AG09309 (cell line): ENCODE measurements around the gene FCN1.

Source experiments
- DNase-seq: peaks from one replicate; pipeline ENCODE4 v3.0.0-alpha.2; 2010; ENCODE audit warnings: low read depth
- H3K4me3 ChIP-seq: 2 replicates; pipeline ENCODE4 v1.5.1; 2011; ENCODE audit warnings: mild to moderate bottlenecking, low read depth, low read length, moderate library complexity; ENCODE audit not compliant: control insufficient read depth
- CTCF ChIP-seq: IDR thresholded peaks from 2 replicates; pipeline ENCODE4 v1.5.1; 2011; ENCODE audit warnings: mild to moderate bottlenecking, low read depth, low read length, inconsistent platforms; ENCODE audit not compliant: insufficient read depth, control insufficient read depth; ENCODE audit errors: missing control alignments

Gene FCN1

GRCh38 chr9:134937164-134937555 lies 19.4 kb upstream of the FCN1 start:
- H3K4me3 ChIP-seq = no peak overlapping the region
- DNase-seq = no peak
- no peak for TF ChIP-seq CTCF

- no peak overlapping the region for H3K4me3 ChIP-seq
- no peak for DNase-seq
- no peak for TF ChIP-seq CTCF
Measured at GRCh38 chr9:134936346-134937163, 18.8 kb upstream of the FCN1 start.

GRCh38 chr9:134935701-134936345 lies 18.1 kb upstream of the FCN1 start:
- no peak overlapping the region for H3K4me3 ChIP-seq

GRCh38 chr9:134935056-134935640 lies 17.4 kb upstream of the FCN1 start:
- TF ChIP-seq CTCF = no peak
- no peak overlapping the region for H3K4me3 ChIP-seq
- DNase-seq = no peak

More at GRCh38 chr9:134935701-134936345, 18.1 kb upstream of the FCN1 start:
- no peak for DNase-seq
- no peak for TF ChIP-seq CTCF

GRCh38 chr9:134933076-134933659 lies 15.5 kb upstream of the FCN1 start:
- no peak overlapping the region for H3K4me3 ChIP-seq
- no peak for DNase-seq
- no peak for TF ChIP-seq CTCF

GRCh38 chr9:134932606-134933005 lies 14.9 kb upstream of the FCN1 start:
- H3K4me3 ChIP-seq = no peak overlapping the region
- no peak for DNase-seq
- TF ChIP-seq CTCF = no peak
